Left lobe of liver (tissue), 2 donors: Measurements from ENCODE around the gene ENTPD8. TPM values are rescaled to one million over a fixed set of nuclear protein-coding genes. Genes with fewer than 3 reads are reported as not detected.

Experiments used
- ATAC-seq: fragments of 200-7000 bp; cut with Tn5 transposase; one replicate; pipeline ENCODE4 v1.9.1; 2020; ENCODE audit warnings: mild to moderate bottlenecking, moderate library complexity
- DNase-seq: peaks from one replicate; pipeline ENCODE4 v3.0.0-alpha.2; 2020; ENCODE audit warnings: low spot score
- total RNA-seq: library from RNA; stranded (reverse); gene quantifications from one replicate; pipeline ENCODE4 v1.2.1, GENCODE V29; 2021
- donor health status: DM: no; HTN: no; CAD: no; lungs with moderate emphysema.
- donor health status: DM: no; HTN: yes; CAD: no.

ENTPD8 gene
- total RNA-seq, 1 donor from 2014 or later: 9.0 TPM

DNA sequence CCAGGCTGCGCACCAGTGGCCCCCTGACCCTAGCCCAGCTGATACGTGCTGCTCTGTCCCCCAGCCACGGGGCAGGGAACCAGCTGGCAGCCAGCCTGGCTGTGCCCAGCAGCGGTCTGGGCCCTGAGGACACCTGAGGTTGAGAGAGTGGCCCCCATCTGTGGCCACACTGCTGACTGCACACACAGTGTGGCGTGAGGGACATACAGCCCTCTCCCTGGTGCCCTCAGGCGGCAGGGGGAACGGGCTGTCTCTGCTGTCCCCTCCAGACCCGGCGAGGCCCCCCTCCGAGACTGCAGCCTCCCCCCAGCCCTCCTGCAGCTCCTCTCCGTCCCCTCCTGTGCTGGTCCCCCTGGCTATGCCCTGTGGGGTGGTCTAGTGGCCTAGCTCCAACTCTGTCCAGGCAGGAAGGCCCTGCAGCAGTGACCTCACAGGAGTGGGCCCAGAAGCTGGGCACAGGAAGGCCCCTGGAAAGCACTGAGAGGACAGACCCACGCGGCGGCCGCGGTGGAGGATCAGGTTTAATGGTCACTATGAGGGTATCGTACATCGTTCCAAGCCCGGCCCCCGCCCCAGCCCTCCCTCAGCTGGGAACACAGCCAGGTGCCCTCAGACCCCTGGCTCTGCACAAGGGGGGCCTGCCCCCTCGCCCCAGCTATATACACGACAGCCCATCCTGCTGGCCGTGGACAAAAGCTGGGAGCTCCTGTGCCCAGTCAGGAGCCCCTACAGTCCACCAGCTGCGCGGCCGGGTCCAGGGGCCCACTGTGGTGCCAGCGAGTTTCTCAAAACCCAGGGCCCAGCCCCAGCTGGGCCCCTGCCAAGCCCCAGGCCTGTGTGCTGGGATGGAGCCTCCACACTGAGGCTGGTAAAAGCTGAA lies 6.8 kb upstream of the ENTPD8 start:
- DNase-seq (no peak), ATAC-seq (peak; percentile 2)

DNA sequence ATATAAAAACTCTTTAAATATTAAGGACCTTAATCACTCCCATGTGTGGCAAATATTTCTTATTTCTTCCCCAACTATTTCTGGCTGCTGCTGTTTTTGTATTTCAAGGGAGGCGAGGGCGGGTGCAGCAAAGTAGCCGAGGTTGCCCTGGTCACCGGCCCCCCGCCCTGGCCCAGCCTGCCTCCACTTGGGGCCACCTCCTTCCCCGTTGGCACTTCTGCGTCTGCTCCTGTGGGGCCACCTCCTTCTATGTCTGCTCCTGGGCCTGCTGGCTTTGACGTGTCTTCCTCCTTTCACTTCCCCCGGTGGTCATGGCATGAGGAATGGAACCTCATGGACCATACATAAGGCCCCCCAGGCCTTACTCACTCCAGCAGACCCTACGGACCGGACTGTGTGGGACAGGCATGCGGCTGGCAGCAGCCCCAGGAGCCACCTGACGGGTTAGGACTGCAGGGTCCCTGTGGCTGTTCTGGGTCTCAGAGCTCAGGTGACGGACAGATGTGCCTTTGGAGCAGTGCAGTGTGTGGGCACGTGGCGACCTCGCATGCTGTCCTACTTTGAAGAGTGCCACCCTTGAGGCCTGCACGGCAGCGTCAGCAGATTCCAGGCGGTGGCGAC lies 5.8 kb upstream of the ENTPD8 start:
- no peak for DNase-seq

DNA sequence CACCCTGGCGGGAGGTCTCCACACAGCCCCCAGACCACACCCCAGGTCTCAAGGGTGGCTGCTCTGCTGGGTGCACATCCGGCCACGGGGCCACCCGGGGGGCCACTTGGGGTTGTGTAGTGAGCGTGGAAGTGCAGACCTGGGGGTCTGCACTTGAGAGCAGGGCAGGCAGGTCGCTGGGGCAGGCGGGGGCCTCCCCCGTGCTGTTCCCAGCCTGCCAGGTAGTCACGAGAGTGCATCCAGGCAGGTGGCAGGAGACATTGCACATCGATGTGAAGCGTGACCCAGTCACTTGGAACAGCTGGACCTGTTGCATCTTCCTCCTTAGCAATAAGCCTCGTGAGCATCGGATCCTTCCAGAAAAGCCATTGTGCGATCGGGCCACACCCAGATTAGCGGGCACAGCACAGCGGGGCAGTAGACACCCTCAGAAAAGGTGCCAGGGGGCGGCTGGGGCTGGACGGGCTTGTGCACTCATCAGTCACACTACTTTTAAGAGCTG lies 4.8 kb upstream of the ENTPD8 start:
- ATAC-seq: no peak
- no peak for DNase-seq

More for the DNA sequence above, 5.8 kb upstream of the ENTPD8 start:
- ATAC-seq: no peak

DNA sequence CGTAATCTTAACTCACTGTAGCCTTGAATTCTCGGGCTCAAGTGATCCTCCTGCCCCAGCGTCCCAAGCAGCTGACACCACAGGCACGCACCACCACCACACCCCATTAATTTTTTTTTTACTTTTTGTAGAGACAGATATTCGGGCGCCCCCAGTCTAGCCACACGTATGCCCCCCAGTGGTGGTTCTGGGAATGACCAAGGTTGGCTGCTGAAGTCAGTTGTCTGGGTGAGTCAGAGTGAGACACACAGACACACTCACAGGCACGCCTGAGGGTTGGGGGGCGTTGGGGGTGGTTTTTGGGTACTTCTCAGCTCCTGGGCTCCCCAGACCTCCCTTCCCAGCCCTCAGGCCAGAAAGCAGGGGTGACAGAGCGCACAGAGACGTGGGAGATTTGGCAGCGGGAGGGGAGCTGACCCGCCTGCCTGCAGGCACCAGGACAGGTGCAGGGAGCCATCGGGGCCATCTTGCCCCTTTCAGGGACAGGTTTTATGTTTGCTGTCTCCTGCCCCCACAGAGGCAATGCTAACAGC lies 4.2 kb upstream of the ENTPD8 start:
- ATAC-seq (peak; percentile 64), DNase-seq (peak; percentile 75)

DNA sequence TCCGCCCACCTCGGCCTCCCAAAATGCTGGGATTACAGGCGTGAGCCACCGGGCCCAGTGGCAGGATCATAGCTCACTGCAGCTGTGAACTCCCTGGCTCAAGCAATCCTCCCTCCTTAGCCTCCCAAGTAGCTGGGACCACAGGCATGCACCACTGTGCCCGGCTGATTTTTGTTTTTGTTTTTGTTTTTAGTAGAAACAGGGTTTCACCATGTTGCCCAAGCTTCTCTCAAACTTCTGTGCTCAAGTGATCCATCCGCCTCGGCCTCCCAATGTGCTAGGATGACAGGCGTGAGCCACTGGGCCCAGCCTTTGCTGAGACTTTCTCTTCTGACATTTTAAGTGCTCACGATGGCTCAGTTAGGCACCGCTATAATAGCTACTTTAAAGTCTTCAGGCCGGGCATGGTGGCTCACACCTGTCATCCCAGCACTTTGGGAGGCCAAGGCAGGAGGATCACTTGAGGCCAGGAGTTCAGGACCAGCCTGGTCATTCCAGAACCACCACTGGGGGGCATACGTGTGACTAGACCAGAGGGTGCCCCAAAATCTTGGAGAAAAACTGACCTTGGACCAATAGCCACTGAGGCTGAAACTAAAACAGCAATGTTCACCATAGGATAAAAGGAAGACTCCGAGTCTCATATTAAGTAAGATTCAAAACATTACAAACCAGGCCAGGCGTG lies 3.1 kb upstream of the ENTPD8 start:
- ATAC-seq (no peak), DNase-seq (no peak)

DNA sequence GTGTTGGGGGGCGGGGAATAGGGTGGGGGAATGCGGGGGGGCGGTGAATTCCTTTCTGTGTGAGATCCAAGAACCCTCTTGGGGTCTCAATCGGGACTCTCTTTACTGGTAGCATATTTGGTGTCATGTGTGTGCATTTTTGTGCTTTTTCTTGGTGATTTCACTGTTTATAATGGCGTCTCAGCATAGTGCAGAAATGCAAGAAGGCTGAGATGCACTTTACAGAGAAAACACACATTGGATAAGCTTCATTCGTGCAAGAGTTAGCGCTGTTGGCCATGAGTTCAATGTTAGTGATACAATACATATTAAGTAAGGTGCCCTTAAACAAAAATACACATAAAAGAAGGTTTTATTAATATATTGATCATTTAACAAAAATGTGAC lies 771 bp upstream of the ENTPD8 start:
- no peak for DNase-seq
- no peak for ATAC-seq

DNA sequence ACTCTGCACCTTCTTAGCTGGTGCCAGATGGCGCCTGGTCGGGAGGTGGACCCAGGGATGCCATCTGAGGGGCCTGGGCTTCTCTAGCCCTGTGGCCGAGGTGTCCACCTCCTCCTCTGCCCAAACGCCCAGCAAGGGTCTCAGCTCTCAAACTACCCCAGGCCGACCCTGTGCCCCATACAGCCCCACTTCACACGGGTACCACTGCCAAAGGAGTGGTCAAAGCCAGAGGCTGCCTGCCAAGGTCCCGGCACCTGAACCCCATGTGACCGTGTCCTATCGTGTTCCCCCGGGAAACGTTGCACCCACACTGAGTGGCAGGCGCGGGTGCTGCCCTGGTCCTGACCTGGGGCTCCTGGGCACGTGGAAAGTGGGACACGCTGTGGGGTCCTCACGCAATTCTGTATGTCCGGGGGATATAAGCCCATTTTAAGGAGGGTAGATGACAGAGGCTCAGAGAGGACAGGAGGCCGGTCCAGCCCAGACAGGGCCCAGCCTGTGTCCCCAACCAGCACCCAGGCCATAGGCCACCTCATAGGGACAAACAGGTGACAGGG lies 1.9 kb downstream of the ENTPD8 start:
- DNase-seq (peak; percentile 50), ATAC-seq (no peak)

DNA sequence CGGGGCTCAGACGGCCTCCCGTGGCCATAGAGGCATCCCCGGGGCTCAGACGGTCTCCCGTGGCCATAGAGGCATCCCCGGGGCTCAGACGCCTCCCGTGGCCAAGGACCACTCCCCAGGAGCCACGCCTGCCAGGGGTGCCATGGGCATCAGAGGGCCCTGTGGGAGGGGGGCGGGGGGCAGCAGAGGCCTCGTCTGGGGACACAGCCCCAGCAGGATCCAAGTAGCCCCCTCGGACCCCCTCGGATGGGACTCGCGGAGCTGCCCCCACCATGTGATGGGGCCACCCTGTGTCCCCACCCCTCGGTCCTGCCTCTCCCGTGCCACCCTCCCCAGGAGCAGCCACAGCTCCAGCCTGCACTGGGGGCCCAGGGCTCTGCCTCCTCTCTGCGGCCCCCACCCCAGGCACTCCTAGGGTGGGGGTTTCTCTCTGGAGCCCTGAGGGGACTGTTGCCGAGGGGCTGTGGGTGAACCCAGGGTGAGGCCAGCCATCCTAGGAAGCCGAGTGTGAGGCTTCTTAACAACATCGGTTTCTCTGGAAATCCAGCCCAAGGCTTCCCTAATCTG lies 2.5 kb downstream of the ENTPD8 start:
- ATAC-seq (no peak), DNase-seq (no peak)

DNA sequence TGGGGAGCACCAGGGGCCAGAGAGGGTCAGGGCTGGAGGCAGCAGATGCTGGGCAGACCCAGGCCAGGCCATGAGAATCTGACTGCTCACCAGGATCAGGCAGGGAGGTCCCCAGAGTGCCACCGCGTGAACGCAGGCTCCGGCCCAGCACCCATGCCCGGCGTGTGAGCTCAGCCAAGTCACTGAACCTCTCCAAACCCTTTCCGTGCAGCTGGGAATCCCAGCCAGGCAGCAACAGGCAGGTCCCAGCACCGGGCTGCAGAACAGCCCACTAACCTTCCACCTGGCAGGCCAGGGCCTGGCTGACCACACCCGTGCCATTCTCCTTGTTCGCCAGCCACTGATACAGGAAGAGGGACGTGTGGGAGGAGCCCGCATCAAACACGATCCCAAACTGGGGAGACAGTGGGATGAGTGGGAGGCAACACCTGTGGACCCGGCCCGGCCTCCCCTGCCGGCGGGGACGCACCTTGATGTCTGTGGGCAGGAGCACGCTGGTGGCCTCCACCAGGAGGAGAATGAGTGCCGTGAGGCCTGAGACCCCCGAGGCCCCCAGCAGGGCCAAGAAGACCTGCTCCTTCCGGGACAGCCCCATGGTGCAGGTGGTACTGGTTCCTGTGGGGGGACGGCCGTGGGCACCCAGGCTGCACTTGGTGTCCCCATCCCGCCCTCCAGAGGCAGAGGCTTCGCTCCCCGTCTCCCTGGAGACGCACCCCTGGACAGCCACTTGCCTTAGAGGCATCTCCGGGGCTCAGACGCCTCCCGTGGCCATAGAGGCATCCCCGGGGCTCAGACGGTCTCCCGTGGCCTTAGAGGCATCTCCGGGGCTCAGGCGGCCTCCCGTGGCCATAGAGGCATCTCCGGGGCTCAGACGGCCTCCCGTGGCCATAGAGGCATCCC lies 3.2 kb downstream of the ENTPD8 start:
- DNase-seq (peak; percentile 46), ATAC-seq (no peak)

DNA sequence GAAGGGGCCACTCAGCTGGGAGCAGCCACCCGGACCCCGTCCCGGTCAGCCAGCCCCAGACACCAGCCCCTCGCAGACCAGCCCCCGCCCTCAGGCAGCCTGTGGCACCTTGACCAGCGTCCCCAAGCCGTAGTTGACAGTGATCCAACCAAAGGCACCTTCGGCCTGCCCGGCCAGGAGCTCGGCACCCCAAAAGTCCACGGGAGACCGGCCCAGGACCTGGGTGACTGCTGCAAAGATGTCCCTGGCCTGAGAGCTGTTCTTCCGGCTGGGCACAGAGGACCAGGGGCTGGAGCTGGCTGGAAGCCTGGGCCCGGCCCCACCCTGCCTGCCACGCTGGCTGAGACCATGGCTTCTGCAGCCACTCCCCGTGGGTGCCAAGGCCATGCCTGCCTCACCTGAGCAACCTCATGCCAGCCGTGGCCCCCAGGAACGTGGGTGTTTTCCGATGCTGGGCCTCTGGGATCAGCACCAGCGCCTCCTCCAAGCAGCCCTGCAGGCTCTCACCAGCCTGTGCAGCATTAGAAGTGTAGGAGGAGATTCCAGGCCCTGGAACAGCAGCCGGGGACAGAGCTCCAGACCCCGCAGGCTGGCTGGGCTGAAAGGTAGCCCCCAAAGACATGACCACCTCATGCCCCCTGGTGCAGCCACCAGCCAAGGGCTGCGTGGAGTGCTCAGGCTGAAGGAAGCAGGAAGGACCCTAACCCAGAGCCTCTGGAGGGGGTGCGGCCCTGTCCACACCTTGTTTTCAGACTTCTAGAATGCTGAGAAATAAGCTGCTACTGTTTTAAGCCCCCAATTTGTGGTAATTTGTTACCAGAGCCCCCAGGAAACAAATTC lies 4.2 kb downstream of the ENTPD8 start:
- DNase-seq: peak; percentile 46
- no peak for ATAC-seq

DNA sequence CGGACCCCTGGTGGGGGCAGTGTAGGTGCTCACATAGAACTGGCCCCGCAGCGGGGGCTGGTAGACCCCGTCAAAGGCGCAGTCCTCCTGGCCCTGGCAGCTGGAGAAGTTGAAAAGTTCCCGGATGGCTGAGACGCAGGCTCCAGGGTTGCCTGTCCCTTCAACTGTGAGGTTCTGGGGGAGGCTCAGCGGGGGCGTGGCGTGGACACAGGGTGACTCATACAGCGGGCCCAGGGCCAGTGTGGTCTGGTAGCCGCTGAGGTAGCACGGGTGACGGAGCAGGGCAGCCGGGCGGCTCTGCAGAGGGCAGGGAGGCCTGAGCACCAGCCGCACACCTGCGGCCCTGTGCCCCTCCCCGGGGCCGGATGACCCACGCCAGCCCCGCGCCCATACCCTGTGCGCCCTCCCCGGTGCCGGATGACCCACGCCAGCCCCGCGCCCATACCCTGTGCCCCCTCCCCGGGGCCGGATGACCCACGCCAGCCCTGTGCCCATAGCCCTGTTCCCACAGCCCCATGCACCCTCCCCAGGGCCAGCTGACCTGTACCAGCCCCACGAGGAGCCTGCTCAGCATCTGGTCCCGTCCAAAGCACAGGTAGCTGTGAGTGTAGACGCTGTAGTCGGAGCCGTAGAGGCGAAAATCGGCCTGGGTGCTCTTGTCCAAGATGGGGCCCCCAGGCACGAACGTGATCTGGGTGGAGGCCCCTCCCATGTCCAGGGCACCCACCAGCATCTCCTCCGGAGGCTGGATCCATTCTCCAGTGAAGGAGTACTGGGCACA lies 5.0 kb downstream of the ENTPD8 start:
- DNase-seq (peak; percentile 52), ATAC-seq (peak; percentile 50)

DNA sequence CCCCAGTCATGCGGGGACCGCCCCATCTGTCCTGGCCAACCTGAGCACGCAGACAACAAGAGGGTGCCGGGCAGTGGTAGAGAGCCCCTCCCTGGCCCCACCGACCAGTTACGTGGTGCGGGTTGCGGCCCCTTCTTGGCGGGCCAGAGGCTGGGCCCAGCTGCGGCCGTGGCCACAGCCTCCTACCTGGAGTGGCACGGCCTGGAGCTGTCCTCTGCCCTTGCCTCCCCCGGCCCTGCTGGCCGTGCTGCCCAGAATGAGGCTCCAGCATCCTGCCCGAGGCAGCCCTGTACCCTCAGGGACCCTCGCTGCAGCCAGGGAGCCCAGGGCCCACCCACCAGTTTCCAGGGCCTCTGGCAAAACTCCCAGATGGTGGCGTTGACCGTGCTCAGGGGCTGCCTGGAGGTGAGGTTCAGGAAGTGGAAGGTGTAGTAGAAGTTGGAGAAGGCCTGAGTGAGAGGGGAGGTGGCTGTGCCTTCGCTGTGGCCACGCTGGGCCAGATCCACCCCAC lies 5.7 kb downstream of the ENTPD8 start:
- no peak for ATAC-seq

DNA sequence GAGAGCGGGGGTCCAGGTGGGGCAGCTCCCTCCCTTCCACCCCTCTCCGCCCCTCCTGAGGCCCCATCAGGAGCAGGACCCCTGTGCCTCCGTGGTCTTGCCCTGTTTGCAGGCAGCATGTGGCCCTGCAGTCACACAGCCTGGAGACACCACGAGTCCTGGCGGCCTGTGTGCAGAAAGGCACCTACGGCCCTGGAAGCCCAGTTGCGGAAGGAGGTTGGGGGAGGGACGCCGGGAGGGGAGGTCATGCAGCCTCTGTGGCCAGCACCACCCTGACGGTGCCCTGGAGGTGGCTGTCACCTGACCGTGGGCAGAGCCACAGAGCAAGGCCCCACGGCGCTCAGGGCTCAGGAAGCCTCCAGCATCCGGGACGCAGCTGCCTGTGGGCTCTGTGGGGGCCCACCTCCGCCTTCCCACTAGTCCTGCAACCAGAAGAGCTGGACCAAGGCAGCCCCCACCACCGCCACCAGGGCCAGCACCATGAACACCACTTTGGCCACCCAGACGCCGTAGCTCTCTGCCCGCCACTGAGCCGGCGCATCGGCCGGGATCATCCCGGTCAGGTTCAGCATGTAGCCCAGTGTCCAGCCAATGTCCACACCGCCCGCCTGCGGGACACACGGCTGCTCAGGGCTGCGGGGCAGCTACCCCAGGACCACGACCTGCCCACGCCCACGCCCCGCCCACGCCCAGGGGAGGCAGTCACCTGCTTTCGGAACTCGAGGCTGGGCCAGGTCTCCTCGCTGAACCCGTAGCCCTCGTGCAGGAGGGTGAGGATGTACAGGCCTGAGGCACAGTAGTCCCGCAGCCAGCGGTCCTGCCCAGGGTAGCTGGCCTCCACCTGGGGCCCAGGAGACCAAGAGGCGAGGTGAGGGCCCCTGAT lies 6.4 kb downstream of the ENTPD8 start:
- ATAC-seq (peak; percentile 3), DNase-seq (peak; percentile 45)

More for the DNA sequence above, 5.7 kb downstream of the ENTPD8 start:
- DNase-seq: peak; percentile 45

DNA sequence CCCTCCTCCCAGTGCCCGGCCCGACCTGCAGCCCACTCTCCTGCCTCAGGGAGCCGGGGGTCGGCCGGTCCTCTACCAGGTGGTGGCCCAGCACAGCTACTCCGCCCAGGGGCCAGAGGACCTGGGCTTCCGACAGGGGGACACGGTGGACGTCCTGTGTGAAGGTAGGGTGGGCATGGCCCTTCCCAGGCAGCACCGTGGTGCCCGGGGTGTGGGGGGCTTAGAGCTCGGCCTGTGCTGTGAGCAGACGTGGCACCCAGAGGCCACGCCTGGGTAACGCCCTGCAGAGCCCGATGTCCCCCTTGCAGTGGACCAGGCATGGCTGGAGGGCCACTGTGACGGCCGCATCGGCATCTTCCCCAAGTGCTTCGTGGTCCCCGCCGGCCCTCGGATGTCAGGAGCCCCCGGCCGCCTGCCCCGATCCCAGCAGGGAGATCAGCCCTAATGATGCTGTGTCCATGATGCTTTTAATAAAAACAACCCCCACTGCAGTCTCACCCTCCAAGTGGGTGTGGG lies 7.2 kb downstream of the ENTPD8 start:
- ATAC-seq (no peak), DNase-seq (no peak)

DNA sequence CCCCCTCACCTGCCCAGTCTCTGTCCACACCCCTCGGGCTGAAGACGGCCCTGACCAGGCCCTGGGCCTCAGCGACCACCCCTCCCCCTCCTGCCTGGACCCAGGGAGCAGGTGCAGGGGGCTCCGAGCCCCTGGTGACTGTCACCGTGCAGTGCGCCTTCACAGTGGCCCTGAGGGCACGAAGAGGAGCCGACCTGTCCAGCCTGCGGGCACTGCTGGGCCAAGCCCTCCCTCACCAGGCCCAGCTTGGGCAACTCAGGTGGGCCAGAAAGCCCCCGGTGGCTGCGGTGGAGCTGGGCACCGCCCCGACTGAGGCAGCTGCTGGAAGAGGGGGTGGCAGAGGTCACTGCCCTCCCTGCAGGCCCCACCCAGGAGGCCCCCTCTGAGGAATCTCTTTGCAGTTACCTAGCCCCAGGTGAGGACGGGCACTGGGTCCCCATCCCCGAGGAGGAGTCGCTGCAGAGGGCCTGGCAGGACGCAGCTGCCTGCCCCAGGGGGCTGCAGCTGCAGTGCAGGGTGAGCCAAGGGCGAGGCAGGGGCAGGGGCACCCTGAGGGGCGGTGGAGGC lies 7.7 kb downstream of the ENTPD8 start:
- ATAC-seq (no peak), DNase-seq (no peak)

DNA sequence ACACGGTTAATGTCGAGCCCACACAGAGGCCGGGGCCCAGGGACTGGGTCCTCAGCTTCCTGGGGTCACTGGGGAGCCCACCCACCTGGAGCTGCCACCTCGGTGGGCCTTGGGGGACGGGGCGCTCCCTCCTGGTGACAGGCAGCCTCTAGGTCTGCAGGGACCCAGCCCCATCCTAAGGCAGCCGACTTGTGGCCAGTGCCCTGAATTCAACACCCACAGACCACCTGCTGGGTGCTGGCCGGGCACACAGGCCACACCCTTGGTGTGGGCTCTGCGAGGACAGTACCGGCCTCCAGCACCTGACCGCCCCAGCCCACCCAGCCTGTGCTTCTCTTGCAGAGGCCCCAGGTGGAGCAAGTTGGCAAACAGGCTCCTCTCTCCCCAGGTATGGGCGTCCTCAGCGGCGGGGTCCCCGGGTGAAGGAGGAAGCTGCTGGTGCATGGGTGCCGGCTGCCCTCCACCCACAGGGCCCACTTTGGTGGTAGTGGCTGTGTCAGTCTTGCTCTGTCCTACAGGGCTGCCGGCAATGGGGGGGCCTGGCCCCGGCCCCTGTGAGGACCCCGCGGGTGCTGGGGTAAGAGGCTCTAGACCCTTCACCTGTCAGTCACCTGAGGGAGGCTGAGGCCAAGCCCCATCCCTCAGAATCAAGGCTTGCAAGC lies 8.3 kb downstream of the ENTPD8 start:
- no peak for ATAC-seq
- no peak for DNase-seq
